OCI-LY7 (cell line): Measurements from ENCODE around the gene MARS1.

Experiments
- EZH2phosphoT487 ChIP-seq: fragments of 200-600 bp; sonication (generic); IDR thresholded peaks from 2 replicates; pipeline ENCODE4 v1.6.1; 2018; ENCODE audit warnings: low read depth, borderline replicate concordance, mild to moderate bottlenecking, mixed run types, antibody characterized with exemption, low read length, moderate library complexity, mixed read lengths
- TF ChIP-seq, protein P1 (sequence below): fragments of 200-600 bp; sonication (generic); conservative IDR thresholded peaks from 2 replicates; pipeline ENCODE4 v1.5.1; 2014; ENCODE audit warnings: mild to moderate bottlenecking, antibody characterized with exemption, low read length, moderate library complexity, mixed read lengths

- TF ChIP-seq, protein P1, sequence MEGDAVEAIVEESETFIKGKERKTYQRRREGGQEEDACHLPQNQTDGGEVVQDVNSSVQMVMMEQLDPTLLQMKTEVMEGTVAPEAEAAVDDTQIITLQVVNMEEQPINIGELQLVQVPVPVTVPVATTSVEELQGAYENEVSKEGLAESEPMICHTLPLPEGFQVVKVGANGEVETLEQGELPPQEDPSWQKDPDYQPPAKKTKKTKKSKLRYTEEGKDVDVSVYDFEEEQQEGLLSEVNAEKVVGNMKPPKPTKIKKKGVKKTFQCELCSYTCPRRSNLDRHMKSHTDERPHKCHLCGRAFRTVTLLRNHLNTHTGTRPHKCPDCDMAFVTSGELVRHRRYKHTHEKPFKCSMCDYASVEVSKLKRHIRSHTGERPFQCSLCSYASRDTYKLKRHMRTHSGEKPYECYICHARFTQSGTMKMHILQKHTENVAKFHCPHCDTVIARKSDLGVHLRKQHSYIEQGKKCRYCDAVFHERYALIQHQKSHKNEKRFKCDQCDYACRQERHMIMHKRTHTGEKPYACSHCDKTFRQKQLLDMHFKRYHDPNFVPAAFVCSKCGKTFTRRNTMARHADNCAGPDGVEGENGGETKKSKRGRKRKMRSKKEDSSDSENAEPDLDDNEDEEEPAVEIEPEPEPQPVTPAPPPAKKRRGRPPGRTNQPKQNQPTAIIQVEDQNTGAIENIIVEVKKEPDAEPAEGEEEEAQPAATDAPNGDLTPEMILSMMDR, result no peak
- no peak for TF ChIP-seq EZH2phosphoT487
Measured at GRCh38 chr12:57444744-57445143, 43.1 kb upstream of the MARS1 start.
